ENCODE results near the gene SATL1. TPM values are rescaled to one million over a fixed set of nuclear protein-coding genes. Genes with fewer than 3 reads are reported as not detected.

The SATL1 gene
- total and polyA plus RNA-seq, 2 experiments from 2014 or later: 0.17 TPM

GRCh38 chrX:85244450-85245211 is 1.1 kb upstream of the SATL1 start:
- Histone ChIP-seq H3K4me2 (peak overlapping the region; percentile 67), H3K4me1 (ENCODE audit: insufficient read depth) (no peaks in the 10 kb centered on the region), H3K9me2 (replicated peaks; ENCODE audit: insufficient read depth) (no peaks in the 10 kb centered on the region), H3K4me3 (peak overlapping the region; percentile 52), H2AFZ (peak overlapping the region; percentile 83), H3K9me3 (ENCODE audit: low read depth) (no peaks in the 10 kb centered on the region), H4K20me1 (ENCODE audit: insufficient read depth, poor library complexity, severe bottlenecking) (no peaks in the 10 kb centered on the region), H3K36me3 (replicated peaks; ENCODE audit: insufficient read depth, low read depth) (no peaks in the 10 kb centered on the region), H3K27me3 (no peaks in the 10 kb centered on the region), H3K27ac (peak overlapping the region; percentile 97), H3K79me2 (peaks cover 35% of the 10 kb centered on the region)
- TF ChIP-seq EZH2 (IDR thresholded peaks at IDR 0.05; ENCODE audit: borderline replicate concordance): no peak
- TF ChIP-seq EZH2phosphoT487 (IDR thresholded peaks at IDR 0.05; ENCODE audit: low read depth, severe bottlenecking, unreplicated experiment): no peak
- TF ChIP-seq CTCF (IDR thresholded peaks at IDR 0.05; ENCODE audit: poor library complexity): no peak
- DNase-seq (ENCODE audit: low spot score): peak; percentile 29
- 42% methylated on average over 40 of the region's 42 CpGs for WGBS (ENCODE audit: low lambda C conversion rate, missing lambda C conversion rate)

GRCh38 chrX:85243155-85243554 is 424 bp downstream of the SATL1 start:
- Histone ChIP-seq H3K9me3 (ENCODE audit: low read depth) (no peaks in the 10 kb centered on the region), H2AFZ (peak overlapping the region; percentile 29), H3K9me2 (replicated peaks; ENCODE audit: insufficient read depth) (no peaks in the 10 kb centered on the region), H3K36me3 (replicated peaks; ENCODE audit: insufficient read depth, low read depth) (no peaks in the 10 kb centered on the region), H3K27ac (peak overlapping the region; percentile 97), H3K4me3 (peak overlapping the region; percentile 52), H4K20me1 (ENCODE audit: insufficient read depth, poor library complexity, severe bottlenecking) (no peaks in the 10 kb centered on the region), H3K4me2 (peak overlapping the region; percentile 67), H3K79me2 (peaks cover 28% of the 10 kb centered on the region), H3K4me1 (ENCODE audit: insufficient read depth) (no peaks in the 10 kb centered on the region), H3K27me3 (no peaks in the 10 kb centered on the region)
- TF ChIP-seq EZH2 (IDR thresholded peaks at IDR 0.05; ENCODE audit: borderline replicate concordance): no peak
- no peak for TF ChIP-seq CTCF (IDR thresholded peaks at IDR 0.05; ENCODE audit: poor library complexity)
- no peak for TF ChIP-seq EZH2phosphoT487 (IDR thresholded peaks at IDR 0.05; ENCODE audit: low read depth, severe bottlenecking, unreplicated experiment)
- WGBS (ENCODE audit: low lambda C conversion rate, missing lambda C conversion rate): 60% methylated on average over 2 of the region's 2 CpGs
- no peak for DNase-seq (ENCODE audit: low spot score)

- H3K9me2 ChIP-seq (replicated peaks; ENCODE audit: insufficient read depth): no peaks in the 10 kb centered on the region
- H3K4me3 ChIP-seq: no peak overlapping the region
- H3K9me3 ChIP-seq (ENCODE audit: low read depth): no peaks in the 10 kb centered on the region
- no peak for DNase-seq (ENCODE audit: low spot score)
- TF ChIP-seq EZH2 (IDR thresholded peaks at IDR 0.05; ENCODE audit: borderline replicate concordance): no peak
- H4K20me1 ChIP-seq (ENCODE audit: insufficient read depth, poor library complexity, severe bottlenecking): no peaks in the 10 kb centered on the region
- H3K4me2 ChIP-seq: no peak overlapping the region
- H3K36me3 ChIP-seq (replicated peaks; ENCODE audit: insufficient read depth, low read depth): no peaks in the 10 kb centered on the region
- WGBS (ENCODE audit: low lambda C conversion rate, missing lambda C conversion rate): 71% methylated on average over 2 of the region's 2 CpGs
- no peaks in the 10 kb centered on the region for H3K79me2 ChIP-seq
- H3K27ac ChIP-seq: no peak overlapping the region
- no peak overlapping the region for H2AFZ ChIP-seq
- H3K27me3 ChIP-seq: no peaks in the 10 kb centered on the region
- no peaks in the 10 kb centered on the region for H3K4me1 ChIP-seq (ENCODE audit: insufficient read depth)
Measured at GRCh38 chrX:85223359-85223758, 20.2 kb downstream of the SATL1 start.

- Histone ChIP-seq H3K4me2 (no peak overlapping the region), H3K4me1 (ENCODE audit: insufficient read depth) (no peaks in the 10 kb centered on the region), H2AFZ (no peak overlapping the region), H3K4me3 (no peak overlapping the region), H3K79me2 (no peaks in the 10 kb centered on the region), H3K27me3 (no peaks in the 10 kb centered on the region), H4K20me1 (ENCODE audit: insufficient read depth, poor library complexity, severe bottlenecking) (no peaks in the 10 kb centered on the region), H3K36me3 (replicated peaks; ENCODE audit: insufficient read depth, low read depth) (no peaks in the 10 kb centered on the region), H3K9me2 (replicated peaks; ENCODE audit: insufficient read depth) (no peaks in the 10 kb centered on the region), H3K9me3 (ENCODE audit: low read depth) (no peaks in the 10 kb centered on the region), H3K27ac (no peak overlapping the region)
- 61% methylated on average over 1 of the region's 1 CpG for WGBS (ENCODE audit: low lambda C conversion rate, missing lambda C conversion rate)
- TF ChIP-seq CTCF (IDR thresholded peaks at IDR 0.05; ENCODE audit: poor library complexity) (no peak), EZH2 (IDR thresholded peaks at IDR 0.05; ENCODE audit: borderline replicate concordance) (no peak), EZH2phosphoT487 (IDR thresholded peaks at IDR 0.05; ENCODE audit: low read depth, severe bottlenecking, unreplicated experiment) (no peak)
- no peak for DNase-seq (ENCODE audit: low spot score)
Measured at GRCh38 chrX:85221361-85221760, 22.2 kb downstream of the SATL1 start.
